ENCODE measurements around the gene RBM3.

The RBM3 gene

GRCh38 chrX:48578661-48579128, 4.4 kb downstream of the RBM3 start:
- DNase-seq (ENCODE audit: low spot score): no peak

GRCh38 chrX:48579259-48579658, 5.0 kb downstream of the RBM3 start:
- DNase-seq (ENCODE audit: low spot score): no peak

DNA sequence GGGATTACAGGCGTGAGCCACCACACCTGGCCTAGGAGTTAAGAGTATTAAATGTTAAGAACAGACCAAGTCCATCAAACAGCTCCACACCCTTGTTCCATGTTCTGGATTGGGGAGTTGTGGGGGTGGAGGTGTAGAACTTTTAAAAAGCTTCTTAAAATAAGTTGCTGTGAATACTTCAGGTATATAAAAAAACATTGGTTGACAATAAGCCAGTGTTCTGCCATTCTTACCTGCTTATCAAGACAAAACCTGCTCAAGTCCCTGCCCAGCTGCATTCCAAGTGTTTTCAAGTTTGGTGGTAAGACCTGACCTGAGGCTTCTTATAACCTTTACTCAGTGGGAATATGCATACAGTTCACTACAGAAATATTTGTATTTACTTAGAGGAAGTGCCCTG, 6.4 kb downstream of the RBM3 start:
- no peak for DNase-seq (ENCODE audit: low spot score)

- no peak for DNase-seq (ENCODE audit: low spot score)
These were observed 10.4 kb downstream of the RBM3 start for GRCh38 chrX:48584698-48585097.

DNA sequence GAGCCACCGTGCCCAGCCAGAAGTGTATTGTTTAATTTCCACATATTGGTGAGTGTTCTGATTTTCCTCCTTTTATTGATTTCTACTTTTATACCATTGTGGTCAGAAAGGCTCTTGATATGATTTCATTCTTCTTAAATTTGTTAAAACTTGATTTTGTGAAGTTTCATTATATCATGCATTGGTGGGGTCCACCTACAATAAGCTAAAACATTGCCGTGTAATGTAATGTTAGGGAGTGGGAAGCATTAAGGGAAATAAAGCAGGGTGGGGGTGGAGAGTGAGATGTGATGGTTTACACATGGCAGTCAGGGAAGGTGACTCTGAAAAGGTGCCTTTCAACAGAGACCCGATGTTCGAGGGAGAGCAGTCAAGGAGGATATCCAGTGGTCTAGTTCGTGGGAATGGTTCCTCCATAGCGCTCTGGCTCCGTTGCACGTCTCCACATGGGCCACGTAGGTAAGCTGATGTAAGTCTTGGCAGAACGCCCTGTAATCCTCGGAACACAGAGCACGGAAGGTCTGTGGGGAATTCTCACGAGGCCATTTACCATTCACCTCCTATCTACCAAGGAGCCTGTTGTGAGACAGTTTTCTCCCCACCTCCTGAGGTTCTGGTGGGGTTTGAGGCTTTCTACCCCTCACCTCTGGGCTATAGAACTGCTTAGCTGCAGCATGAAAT, 15.3 kb downstream of the RBM3 start:
- no peak for DNase-seq (ENCODE audit: low spot score)

DNA sequence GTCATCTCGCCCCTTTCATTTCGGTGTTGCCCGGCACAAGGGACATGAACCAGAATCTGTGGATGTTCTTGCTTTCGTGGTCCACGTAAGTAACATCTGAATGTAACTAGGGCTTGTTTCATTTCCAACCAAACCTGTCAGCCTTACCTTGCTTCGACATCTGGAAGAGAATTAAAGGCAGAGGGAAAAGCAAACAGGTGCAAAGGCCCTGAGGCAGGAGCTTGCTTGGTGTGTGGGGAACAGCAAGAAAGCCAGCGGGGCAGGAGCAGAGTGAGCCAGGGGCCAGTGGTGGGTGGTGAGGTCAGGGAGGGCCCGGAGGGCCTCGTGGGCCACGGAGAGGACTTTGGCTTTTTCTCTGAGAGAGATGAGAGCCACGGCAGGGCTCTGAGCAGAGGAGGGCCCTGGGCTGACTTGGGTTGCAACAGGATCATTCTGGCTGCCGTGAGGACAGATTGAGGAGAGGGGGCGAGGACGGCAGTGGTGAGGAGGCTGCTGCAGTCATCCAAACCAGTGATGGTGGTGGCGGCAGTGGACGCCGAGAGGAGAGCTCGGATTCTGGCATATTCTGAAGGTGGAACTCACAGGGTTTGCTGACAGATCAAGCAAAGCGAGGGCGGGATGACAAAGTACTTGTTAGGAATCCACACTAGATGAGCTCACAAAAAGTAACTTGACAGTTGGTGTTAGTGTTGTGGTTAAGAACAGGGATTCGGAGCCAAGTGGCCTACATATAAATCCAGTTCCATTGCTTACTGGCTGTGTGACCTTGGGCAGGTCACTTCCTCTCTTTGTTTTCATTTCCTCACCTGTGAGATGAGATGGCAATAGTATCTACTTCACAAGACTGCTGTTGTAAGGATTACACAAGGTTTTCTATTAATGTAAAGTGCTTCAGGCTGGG, 16.2 kb downstream of the RBM3 start:
- DNase-seq (ENCODE audit: low spot score): no peak

DNA sequence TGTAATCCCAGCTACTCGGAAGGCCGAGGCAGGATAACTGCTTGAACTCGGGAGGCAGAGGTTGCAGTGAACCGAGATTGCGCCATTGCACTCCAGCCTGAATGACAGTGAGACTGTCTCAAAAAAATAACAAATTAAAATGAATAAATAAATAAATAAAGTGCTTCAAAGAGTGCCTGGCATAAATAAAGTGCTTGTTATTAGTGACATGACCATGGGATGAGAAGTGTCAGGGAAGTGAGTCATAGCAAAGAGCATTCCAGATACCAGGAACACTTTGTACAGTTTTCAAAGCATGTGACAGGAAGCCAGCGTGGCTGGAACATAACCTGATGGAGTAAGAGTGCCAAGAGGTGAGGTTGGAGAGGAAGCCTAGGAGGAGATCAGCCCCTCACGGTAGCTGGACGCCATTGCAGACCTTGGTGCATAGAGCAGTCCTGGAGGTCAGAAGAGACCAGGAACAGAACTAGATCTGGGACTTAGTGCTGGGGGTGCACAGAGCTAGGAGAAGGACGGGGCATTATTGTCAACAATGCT, 17.0 kb downstream of the RBM3 start:
- DNase-seq (ENCODE audit: low spot score): no peak

DNA sequence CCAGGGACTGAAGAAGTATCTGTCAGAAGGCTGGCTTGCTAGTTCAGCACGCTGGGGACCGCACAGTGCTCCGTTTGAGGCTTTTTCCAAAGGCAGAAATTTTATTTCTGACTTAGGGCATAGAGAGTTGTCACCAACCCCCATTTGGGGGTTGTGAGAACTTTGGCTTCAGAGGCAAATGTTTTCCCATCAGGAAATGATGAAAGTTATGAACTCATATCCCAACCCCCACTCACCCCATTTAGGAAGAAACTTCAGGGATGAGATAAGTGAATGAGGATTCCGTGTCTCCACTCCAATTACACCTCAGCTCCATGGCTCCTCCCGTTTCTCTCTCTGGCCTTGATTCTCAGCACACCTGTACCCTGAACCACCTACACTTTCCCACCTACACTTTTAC, 18.7 kb downstream of the RBM3 start:
- DNase-seq (ENCODE audit: low spot score): no peak

DNA sequence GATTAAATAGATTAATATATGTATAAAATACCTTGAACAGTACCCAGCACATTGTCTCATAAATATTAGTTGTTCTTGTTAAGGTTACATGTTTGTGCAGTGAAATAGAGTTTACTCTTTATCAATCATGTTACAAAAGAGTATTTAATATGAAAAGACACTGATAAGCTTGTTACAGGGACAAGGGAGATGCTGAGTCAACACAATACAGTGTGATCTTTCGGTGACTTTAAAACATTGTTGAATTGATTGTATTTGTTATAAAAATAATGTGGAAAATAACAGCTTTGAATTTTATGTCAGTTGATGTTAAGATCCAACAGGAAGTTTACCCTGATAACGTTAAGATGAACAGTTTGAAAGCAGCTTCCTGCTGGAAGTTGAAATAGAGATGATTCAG, 21.6 kb downstream of the RBM3 start:
- no peak for DNase-seq (ENCODE audit: low spot score)

DNA sequence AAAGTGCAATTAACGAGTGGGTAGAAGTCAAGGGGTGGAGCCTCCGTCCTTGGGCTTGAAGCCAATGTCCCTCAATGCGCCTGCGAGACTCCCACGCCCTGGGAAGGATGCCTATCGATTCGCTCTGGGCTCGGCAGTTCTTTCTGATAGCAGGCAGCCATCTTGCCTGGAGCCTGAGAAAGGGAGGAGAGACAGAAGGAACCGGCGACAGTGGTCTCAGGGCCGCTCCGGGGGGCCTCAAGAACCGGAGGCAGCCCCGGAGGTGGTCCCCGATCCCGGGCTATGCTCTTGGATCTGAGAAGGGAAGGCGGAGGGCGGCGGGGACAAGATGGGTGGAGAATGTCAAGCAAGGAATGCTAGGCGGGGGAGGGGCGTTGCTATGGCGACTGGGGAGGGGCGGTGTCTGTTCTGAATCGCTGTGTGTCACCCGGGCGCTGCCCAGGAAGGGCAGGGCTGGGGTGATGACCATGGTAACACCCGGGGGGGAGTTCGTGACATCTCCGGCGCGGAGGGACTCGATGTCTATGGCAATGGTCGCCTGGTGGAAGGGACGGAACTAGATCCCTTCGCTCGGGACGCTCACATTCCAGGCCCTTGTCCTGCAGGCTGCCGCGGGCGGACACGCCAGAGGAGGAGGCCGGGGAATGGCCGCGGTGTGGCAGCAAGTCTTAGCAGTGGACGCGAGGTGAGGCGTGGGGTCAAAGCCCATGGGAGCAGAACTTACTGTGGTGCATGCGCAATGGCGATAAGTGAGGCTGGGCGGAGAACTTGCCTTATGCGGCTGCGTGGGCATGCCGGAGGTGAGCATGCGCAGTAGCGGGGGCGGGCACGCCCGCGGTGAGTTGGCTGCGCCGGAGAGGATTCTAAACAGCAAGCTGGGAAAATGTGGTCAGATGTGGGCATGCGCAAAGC, 23.3 kb downstream of the RBM3 start, which contains the start of gene WDR13:
Gene WDR13 (plus strand): TSS at position 140 of the 912 bp plus-strand sequence. CDS start 505 bp downstream, at position 645.
- peak; percentile 89 for DNase-seq (ENCODE audit: low spot score)

DNA sequence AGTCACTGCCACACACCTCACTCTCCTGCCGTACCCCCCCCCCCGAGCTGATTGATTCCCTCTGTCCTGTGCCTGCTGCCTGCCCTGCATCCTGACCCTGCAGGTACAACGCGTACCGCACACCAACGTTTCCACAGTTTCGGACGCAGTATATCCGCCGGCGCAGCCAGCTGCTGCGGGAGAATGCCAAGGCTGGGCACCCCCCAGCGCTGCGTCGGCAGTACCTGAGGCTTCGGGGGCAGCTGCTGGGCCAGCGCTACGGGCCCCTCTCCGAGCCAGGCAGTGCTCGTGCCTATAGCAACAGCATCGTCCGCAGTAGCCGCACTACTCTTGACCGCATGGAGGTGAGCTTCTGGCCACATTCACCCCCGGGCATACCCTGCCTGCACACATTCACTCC, 24.3 kb downstream of the RBM3 start:
- no peak for DNase-seq (ENCODE audit: low spot score)

GRCh38 chrX:48599341-48599740, 25.1 kb downstream of the RBM3 start:
- no peak for DNase-seq (ENCODE audit: low spot score)

DNA sequence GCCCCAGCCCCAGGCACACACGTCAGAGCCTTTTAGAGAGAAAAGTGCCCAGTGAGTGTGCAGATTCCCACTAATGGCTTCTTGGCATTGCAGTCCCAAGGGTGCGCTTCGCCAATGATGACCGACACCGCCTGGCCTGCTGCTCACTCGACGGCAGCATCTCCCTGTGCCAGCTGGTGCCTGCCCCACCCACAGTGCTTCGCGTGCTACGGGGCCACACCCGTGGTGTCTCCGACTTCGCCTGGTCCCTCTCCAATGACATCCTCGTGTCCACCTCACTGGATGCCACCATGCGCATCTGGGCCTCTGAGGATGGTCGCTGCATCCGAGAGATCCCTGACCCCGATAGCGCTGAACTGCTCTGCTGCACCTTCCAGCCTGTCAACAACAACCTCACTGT, 25.9 kb downstream of the RBM3 start:
- no peak for DNase-seq (ENCODE audit: low spot score)

GRCh38 chrX:48601741-48602394, 27.6 kb downstream of the RBM3 start:
- DNase-seq (ENCODE audit: low spot score): no peak

- no peak for DNase-seq (ENCODE audit: low spot score)
These were observed 30.4 kb downstream of the RBM3 start for GRCh38 chrX:48604701-48605100.

DNA sequence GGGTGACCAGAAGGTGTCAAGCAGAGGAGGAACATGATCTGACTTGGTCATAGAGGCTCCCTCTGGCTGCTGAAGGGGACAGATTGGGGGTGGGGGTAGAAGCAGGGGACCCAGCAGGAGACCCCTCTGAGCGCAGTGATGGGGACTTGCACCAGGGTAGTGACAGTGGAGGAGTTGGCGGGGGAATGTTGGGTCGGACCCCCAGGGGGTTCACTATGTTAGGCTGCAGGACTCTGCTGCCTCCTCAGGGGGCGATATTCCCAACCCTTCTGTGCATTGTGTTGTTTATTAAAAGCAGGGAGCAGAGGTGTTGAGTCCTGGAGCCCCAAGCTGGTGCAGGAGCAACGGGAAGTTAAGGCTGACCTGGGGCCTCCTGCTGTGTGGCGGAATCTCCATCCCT, 31.8 kb downstream of the RBM3 start:
- DNase-seq (ENCODE audit: low spot score): no peak

GRCh38 chrX:48611703-48612102, 37.4 kb downstream of the RBM3 start:
- DNase-seq (ENCODE audit: low spot score): no peak

DNA sequence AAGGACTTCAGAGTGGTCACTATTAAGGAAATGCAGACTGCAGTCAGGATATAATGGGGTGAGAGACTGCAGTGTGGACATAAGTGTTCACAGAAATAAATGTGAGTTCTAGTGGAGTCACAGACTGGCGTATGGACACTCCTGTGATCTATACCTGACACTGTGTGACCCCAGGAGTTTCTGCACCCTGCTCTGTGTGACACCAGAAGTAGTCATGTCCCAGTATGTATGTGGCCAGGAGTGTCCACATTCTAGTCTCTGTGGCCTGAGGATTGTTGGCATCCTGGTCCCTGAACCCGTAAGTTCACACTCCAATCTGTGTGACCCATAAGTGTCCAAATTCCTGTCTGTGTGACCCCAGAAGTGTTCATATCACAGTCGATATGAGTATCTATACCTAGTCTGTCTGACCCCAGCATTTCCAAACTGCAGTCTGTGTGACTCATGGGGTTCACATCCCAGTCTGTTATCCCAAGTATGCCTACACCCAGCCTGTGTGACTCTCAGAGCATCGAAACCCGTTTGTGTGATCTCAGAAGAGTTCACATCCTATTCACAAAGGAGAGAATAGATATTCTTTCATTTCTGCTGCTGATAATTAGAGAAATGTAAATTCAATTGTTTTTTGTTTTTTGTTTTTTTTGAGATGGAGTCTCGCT, 39.3 kb downstream of the RBM3 start:
- no peak for DNase-seq (ENCODE audit: low spot score)

GRCh38 chrX:48616576-48616975, 42.3 kb downstream of the RBM3 start:
- DNase-seq (ENCODE audit: low spot score): no peak

DNA sequence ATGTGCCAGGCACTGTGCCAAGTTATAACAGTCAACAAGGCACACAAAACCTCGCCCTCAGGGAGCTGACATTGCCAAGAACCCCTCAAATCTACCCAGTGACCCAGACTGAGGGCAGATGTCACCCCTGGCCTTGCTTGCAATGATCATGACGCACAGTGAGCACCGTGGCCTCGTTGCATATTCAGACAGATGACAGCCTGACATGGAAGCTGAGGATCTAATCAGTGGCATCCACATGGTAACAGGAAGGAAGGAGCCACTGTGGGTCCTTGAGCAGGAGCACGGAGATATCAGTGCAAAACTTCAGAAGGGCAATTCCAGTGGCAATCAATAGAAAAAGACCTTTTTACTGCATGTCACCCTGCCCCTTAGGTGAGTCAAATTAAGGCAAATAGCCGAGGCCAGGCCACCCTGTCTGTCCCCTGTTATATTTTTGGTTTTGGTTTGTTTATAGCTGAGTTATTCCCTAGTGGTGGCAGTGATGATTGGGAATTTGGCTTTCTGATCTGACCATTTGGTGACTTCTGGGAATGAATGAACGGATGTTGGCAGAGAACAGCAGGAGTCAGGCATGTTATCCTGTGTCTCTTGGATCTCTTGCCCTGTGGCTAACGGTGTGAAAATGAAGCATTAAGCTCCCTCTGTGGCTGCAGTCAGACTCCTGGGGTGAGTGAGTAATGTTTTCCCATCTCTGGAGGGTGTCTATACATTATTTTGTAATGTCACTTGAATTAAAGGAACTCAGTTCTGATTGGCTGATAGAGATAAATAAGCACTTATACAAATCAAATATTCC, 43.5 kb downstream of the RBM3 start:
- no peak for DNase-seq (ENCODE audit: low spot score)
